A673 (cell line): Measurements from ENCODE around the gene STAB2. TPM values are rescaled to one million over a fixed set of nuclear protein-coding genes. Genes with fewer than 3 reads are reported as not detected.

Source experiments
- BruUV-seq: library from RNA; stranded (reverse); fragments of 400-500 nt; replicated peaks from 2 replicates; lab custom pipeline; 2021; lab: Mats Ljungman, UMichigan
- CTCF ChIA-PET: fragments of 300-600 bp; sonication (Branson Sonifier 250); formaldehyde crosslinking; loops from one replicate; lab custom pipeline; 2022; ENCODE audit warnings: antibody characterized with exemption; lab: Charles Lee
- POLR2A ChIA-PET: fragments of 300-600 bp; sonication (Branson Sonifier 250); formaldehyde crosslinking; loops from one replicate; lab custom pipeline; 2022; ENCODE audit warnings: antibody characterized with exemption; ENCODE audit not compliant: low non-redundant PET; lab: Charles Lee
- DNase-seq: peaks from one replicate; pipeline ENCODE4 v3.0.0-alpha.2; 2015; ENCODE audit warnings: low spot score
- H3K27ac ChIP-seq: fragments of 200-600 bp; sonication (generic); 2 replicates; pipeline ENCODE4 v1.5.1; 2016; ENCODE audit warnings: mixed run types, low read depth, mild to moderate bottlenecking, mixed read lengths, antibody characterized with exemption, low read length; ENCODE audit not compliant: poor library complexity, severe bottlenecking
- H3K27me3 ChIP-seq: fragments of 200-600 bp; sonication (generic); replicated peaks from 2 replicates; pipeline ENCODE4 v1.6.1; 2017; ENCODE audit warnings: mixed run types, low read depth, mild to moderate bottlenecking, mixed read lengths, antibody characterized with exemption, low read length; ENCODE audit not compliant: insufficient read depth, poor library complexity
- H3K36me3 ChIP-seq: fragments of 200-600 bp; sonication (generic); 2 replicates; pipeline ENCODE4 v1.6.1; 2016; ENCODE audit warnings: mixed run types, mild to moderate bottlenecking, mixed read lengths, antibody characterized with exemption, low read length; ENCODE audit not compliant: insufficient read depth, poor library complexity, severe bottlenecking
- H3K4me1 ChIP-seq: fragments of 200-600 bp; sonication (generic); 2 replicates; pipeline ENCODE4 v1.6.1; 2017; ENCODE audit warnings: mixed run types, mild to moderate bottlenecking, mixed read lengths, antibody characterized with exemption, low read length; ENCODE audit not compliant: insufficient read depth, poor library complexity, severe bottlenecking
- H3K4me3 ChIP-seq: fragments of 200-600 bp; sonication (generic); 2 replicates; pipeline ENCODE4 v1.5.1; 2016; ENCODE audit warnings: low read depth, mixed run types, mild to moderate bottlenecking, mixed read lengths, low read length; ENCODE audit not compliant: poor library complexity, severe bottlenecking
- H3K9me3 ChIP-seq: fragments of 200-600 bp; sonication (generic); 2 replicates; pipeline ENCODE4 v1.6.1; 2016; ENCODE audit warnings: mixed run types, low read depth, mild to moderate bottlenecking, mixed read lengths, antibody characterized with exemption, low read length; ENCODE audit not compliant: poor library complexity, severe bottlenecking
- EZH2 ChIP-seq: fragments of 200-600 bp; sonication (generic); IDR thresholded peaks from 2 replicates; pipeline ENCODE4 v1.6.1; 2017; ENCODE audit warnings: borderline replicate concordance, low read depth, mild to moderate bottlenecking, mixed read lengths, antibody characterized with exemption, low read length; ENCODE audit not compliant: poor library complexity, severe bottlenecking
- intact Hi-C: fragments of 100-400 bp; cut with micrococcal nuclease; formaldehyde crosslinking; loops from one replicate; pipeline ENCODE4 v1.10.0; 2022; ENCODE audit not compliant: unreplicated experiment
- total RNA-seq: library from RNA; stranded (reverse); gene quantifications from 2 replicates; pipeline ENCODE4 v1.2.3, GENCODE V29; 2021
- TF ChIP-seq, protein P1 (sequence below): fragments of 300-800, 200-600 bp; sonication (generic); conservative IDR thresholded peaks from 2 replicates; pipeline ENCODE4 v1.5.1; 2017; ENCODE audit warnings: low read depth, mild to moderate bottlenecking, antibody characterized with exemption, low read length, moderate library complexity, mixed read lengths

STAB2 gene
- total RNA-seq, 1 experiment from 2014 or later = not detected

DNA sequence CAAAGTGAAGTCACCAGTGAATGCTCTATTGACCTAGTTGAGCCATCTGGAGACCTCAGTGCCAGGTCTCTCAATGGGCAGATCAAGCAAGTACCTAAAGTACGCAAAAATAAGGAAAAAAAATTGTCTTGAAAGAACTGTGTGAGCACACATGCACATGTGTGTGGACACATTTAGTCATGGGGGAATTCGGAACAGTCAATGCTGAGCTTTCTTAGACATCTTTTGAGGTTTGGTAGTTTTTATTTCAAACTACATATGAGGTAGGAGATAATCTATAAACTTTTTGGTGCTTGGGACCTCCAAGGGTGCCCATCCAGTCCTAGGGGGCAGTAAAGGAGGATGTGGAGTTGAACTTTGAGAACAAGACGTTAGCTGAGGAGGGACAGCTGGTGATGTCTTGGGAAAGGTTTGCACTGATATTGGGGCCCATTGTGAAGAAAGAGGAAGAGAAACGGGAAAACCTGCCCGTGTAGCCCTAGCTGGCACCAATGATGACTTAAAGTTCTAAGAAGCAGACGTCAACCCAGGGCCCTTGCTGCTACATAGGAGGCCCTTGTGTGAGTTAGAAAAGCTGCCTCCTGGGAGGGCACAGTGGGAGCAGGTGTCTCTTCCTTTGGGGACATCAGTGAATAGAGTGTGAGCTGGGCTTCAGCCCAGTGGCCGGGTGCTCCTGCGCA lies 129.6 kb downstream of the STAB2 start:
- ChIA-PET POLR2A (no interaction called here), CTCF (no interaction called here)
- Histone ChIP-seq H3K27me3 (peaks cover 25% of the 10 kb centered on the region), H3K9me3 (no peaks in the 10 kb centered on the region), H3K4me1 (no peaks in the 10 kb centered on the region), H3K27ac (no peak overlapping the region), H3K36me3 (no peaks in the 10 kb centered on the region), H3K4me3 (no peak overlapping the region)
- no TSS peak for BruUV-seq
- DNase-seq = no peak
- TF ChIP-seq, protein P1, sequence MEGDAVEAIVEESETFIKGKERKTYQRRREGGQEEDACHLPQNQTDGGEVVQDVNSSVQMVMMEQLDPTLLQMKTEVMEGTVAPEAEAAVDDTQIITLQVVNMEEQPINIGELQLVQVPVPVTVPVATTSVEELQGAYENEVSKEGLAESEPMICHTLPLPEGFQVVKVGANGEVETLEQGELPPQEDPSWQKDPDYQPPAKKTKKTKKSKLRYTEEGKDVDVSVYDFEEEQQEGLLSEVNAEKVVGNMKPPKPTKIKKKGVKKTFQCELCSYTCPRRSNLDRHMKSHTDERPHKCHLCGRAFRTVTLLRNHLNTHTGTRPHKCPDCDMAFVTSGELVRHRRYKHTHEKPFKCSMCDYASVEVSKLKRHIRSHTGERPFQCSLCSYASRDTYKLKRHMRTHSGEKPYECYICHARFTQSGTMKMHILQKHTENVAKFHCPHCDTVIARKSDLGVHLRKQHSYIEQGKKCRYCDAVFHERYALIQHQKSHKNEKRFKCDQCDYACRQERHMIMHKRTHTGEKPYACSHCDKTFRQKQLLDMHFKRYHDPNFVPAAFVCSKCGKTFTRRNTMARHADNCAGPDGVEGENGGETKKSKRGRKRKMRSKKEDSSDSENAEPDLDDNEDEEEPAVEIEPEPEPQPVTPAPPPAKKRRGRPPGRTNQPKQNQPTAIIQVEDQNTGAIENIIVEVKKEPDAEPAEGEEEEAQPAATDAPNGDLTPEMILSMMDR = no peak
- no peak for TF ChIP-seq EZH2
- intact Hi-C loops = no loop called here

DNA sequence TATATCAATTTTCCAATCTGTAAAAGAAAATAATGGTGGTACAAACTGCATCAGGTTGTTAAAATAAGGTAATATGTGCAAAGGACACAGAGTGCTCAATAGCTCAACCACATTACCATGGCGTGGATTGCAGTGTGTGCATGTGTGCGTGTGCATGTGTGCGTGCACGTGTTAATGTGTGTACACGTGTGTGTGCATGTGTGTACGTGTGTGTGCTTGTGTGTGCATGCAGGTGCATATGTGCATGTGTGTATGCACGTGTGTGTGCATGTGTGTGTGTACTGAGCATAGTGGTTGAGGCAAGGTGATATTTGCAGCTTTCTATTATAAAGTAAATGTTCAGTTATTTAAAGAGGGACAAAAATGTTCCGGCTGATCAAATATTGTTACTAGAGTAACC lies 138.3 kb downstream of the STAB2 start:
- no TSS peak for BruUV-seq
- Histone ChIP-seq H3K4me1 (no peaks in the 10 kb centered on the region), H3K36me3 (no peaks in the 10 kb centered on the region), H3K27ac (no peak overlapping the region), H3K4me3 (no peak overlapping the region), H3K9me3 (no peaks in the 10 kb centered on the region), H3K27me3 (peaks cover 30% of the 10 kb centered on the region)
- DNase-seq = no peak
- intact Hi-C loops = no loop called here
- CTCF ChIA-PET = no interaction called here
- TF ChIP-seq EZH2 = no peak
- TF ChIP-seq, protein P1 = no peak
- POLR2A ChIA-PET = no interaction called here

DNA sequence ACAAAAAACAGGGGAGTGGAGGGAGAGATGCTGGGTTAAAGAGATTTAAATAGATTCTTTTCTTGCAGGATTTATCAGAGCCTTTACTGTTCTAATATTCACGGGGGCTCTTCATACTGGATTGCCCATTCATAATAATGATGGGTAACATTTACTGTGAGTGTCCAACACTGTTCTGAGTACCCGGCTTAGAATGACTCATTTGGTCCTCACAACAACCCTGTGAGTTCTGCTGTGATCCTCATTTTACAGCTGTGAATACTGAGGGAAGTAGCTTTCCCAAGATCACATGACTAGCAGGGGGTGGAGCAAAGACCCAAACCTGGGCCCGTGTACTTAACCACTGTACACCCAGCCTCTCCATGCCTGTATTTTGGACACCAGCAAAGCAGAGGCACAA lies 140.6 kb downstream of the STAB2 start:
- no peak overlapping the region for H3K27ac ChIP-seq
- intact Hi-C loops = no loop called here
- peaks cover 17% of the 10 kb centered on the region for H3K27me3 ChIP-seq
- POLR2A ChIA-PET = no interaction called here
- DNase-seq = no peak
- H3K9me3 ChIP-seq = no peaks in the 10 kb centered on the region
- no peaks in the 10 kb centered on the region for H3K36me3 ChIP-seq
- no peaks in the 10 kb centered on the region for H3K4me1 ChIP-seq
- H3K4me3 ChIP-seq = no peak overlapping the region
- no peak for TF ChIP-seq EZH2
- TF ChIP-seq, protein P1 = no peak
- BruUV-seq = no TSS peak
- CTCF ChIA-PET = no interaction called here
